ENCODE data around the gene ANGEL2.

DNA sequence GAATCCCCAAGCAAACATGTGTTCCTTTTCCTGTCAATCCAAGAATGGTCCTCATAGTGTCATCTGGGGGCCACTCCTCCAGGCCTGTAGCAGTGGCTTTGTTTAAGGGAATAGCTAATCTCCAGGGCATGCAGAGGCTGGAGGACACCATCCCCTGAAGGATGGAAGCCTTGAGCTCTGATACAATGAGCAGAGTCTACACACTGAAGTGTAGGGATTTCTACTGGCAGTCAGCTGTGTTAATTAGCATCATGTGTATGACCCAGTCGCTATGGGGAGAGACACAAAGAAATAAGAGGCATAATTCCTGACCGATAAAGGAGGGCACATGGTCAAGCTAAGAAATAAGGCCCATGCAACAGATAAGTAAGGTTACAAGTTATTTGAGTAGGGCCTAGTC is 29.1 kb downstream of the ANGEL2 start:
- TF ChIP-seq, protein P1, sequence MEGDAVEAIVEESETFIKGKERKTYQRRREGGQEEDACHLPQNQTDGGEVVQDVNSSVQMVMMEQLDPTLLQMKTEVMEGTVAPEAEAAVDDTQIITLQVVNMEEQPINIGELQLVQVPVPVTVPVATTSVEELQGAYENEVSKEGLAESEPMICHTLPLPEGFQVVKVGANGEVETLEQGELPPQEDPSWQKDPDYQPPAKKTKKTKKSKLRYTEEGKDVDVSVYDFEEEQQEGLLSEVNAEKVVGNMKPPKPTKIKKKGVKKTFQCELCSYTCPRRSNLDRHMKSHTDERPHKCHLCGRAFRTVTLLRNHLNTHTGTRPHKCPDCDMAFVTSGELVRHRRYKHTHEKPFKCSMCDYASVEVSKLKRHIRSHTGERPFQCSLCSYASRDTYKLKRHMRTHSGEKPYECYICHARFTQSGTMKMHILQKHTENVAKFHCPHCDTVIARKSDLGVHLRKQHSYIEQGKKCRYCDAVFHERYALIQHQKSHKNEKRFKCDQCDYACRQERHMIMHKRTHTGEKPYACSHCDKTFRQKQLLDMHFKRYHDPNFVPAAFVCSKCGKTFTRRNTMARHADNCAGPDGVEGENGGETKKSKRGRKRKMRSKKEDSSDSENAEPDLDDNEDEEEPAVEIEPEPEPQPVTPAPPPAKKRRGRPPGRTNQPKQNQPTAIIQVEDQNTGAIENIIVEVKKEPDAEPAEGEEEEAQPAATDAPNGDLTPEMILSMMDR (IDR thresholded peaks at IDR 0.05) = no peak
- TF ChIP-seq POLR2A (IDR thresholded peaks at IDR 0.05) = no peak
